ENCODE results near the gene PUS7.
"Not testable (repeated sequence)": the region's sequence is repeated elsewhere in the genome, so short reads cannot be mapped to it uniquely, and the experiment has no call there.

PUS7 gene

DNA sequence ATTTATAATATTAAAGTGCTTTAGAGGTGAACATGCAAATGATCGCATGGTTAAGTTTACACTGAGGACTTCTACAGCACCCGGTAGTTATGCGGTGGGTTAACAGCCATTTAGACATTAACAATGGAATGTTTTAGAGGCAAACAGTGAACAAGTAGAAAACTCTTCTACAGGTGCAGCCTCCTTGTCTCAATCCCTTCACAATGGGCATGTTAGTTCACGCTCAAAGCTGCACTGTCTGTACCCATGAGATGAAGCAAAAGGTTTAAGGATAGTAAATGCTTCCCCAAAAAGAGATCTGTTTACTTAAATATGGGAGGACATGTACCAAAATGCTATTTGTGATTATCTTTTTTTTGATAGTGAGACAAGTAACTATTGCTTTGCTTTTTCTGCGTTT lies 25.1 kb downstream of the PUS7 start:
- DNase-seq (ENCODE audit: low spot score): no peak

DNA sequence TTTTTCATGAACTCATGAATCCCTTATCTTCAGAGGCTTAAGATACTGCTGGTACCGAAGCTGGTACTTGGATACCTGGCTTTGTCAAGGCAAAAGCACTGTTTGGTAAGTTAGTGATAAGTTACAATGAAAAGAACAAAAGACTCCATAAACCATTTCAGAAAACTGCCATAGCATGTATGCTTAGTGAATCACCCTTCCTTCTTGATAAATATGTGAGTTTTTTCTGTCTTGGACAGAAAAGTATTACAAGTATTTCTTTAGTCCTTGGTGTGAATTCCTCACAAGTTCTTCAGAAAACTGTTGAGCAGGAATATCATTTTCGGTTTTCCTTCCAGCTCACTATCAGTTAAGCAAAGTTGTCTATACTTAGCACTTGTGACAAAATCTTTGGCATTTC lies 25.6 kb downstream of the PUS7 start:
- no peak for DNase-seq (ENCODE audit: low spot score)

DNA sequence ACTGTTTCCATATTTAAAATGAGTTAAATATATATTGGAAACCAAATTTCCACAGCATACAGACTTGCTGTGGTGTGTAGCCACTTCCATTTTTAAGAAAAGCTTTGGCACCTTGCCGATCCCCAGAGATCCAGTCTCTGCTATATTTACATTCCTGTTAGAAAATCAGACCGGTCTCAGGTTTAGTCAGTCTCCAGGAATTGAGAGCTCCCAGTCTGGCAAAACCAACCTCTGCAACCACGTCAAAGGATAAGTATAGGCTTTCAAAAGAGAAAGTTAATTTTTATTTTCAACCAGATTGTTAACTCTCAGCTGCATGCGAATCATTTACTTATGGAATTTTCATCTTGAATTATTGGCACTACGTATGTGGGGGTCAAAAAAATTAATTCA lies 28.2 kb downstream of the PUS7 start:
- DNase-seq (ENCODE audit: low spot score): no peak

DNA sequence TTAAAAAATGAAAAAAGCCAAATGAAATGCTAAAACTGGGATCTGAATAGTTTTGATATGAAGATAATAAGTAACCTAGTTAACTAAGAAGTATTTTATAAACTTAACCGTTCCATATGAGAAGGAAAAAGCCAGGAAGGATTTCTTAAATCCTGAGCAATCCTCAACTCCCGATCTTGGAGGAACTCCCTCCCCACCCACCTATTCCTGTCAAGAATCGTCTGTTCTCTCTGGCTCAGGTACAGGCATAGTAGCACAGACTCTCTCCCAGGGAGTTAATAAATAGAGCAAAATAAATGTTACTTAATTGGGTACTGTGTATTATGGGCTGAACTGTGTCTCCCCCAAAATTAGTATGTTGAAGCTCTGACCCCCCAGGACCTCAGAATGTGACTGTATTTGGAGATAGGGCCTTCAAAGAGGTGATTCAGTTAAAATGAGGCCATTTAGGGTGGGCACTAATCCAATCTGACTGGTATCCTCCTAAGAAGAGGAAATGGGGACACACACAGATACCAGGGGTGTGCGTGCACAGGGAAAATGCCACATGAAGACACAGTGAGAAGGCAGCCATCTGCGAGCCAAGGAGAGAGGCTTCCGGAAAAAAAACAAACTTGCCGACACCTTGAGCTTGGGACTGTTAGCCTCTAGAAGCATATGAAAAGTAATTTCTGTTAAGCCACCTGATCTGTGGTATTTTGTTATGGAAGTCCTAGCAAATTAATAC lies 28.7 kb downstream of the PUS7 start:
- no peak for DNase-seq (ENCODE audit: low spot score)

DNA sequence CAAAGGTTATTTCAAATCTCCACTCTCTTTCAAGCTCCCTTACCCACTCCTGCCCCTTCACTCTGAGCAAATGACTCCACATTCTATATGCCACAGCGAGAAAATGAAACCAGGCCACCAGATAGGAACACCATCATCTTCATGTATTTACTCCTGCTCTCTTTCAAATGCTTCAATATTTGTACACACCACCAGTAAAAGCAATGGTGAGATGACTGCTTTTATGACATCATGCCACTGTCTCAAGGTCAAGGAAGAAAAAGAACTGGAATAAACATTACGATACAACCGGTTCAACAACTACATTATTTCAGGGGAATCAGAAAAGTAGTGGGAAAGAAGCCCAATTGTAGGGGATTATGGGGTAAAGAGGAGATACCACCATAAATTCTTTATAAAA lies 32.7 kb downstream of the PUS7 start:
- no peak for DNase-seq (ENCODE audit: low spot score)

DNA sequence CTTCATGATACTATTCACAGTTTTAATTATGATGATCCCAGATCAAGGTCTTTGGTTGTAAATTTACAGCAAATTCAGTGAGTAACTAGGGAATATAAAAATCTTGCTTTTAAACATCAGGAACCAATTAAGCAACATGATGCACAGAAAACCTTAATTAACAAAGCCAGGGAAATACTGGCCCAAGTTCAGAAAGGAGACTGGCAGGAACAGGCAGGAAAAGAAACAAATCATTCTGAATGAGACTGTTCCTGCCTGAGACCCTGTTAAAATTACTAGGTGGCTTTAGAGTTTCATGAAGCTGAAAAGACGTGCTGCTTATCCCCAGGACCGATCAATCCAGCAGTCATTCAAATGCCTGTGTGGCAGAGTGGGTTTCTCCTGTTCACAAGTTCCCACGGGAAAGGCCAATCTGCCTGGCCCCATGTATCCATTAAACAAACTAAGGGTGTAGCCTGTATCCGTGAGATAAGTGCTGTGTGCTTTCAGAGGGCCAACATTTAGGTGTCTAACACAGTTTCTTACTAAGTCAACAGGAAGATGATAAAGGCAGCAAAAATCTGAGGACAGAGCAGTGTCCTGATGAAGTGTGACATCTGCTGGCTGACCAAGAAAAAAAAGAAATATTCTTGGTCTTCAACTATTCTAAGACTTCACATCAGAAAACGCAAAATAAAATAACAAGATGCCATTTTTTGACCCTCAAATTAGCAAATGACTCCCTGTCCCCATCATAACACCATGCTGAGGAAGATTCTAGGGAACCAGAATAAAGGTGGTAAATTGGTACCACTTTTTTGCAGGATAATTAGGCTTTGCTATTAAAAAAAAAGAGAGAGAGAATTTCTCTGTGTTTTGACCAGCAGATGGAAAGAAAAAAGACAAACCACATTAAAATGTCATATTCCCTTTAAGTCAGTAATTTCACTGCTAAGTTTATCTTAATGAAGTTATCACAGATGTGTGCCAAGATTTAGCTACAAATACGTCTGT lies 34.2 kb downstream of the PUS7 start:
- DNase-seq (ENCODE audit: low spot score): no peak

DNA sequence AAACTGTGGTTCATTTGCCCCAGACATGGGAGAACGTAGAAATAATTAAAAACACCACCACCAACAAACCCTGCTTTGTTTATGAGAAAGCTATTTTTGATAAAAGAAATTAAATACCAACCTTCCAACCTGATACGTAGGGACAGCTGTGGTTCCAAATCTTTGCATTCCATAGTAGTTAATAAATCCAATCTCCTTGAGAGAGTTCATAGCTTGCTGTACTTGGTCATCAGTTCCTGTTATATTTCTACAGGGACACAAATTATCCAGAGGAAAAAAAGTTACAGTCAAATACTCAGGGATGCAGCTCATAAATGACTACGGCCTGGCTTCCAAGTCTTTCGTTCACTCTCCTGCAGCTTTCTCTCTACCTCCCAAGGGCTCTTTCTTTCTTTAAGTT lies 41.1 kb downstream of the PUS7 start:
- no peak for DNase-seq (ENCODE audit: low spot score)

DNA sequence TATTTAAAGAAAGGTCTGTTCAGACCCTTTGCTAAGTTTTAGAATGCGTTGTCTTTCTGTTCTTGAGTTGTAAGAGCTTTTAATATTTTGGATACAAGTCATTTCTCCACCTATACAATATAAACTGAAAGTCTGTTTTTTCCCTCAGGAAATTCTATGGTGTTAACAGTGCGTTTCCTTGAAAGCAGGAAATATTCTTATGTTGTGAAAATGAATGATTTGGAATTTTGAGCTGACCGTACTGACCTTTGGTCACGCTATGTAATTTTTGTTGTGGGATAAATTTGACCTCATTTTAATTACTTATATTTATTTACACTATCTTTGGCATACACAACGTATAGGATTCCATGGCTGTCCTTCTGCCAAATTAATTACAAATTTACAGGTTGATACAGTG lies 43.5 kb downstream of the PUS7 start:
- no peak for DNase-seq (ENCODE audit: low spot score)

DNA sequence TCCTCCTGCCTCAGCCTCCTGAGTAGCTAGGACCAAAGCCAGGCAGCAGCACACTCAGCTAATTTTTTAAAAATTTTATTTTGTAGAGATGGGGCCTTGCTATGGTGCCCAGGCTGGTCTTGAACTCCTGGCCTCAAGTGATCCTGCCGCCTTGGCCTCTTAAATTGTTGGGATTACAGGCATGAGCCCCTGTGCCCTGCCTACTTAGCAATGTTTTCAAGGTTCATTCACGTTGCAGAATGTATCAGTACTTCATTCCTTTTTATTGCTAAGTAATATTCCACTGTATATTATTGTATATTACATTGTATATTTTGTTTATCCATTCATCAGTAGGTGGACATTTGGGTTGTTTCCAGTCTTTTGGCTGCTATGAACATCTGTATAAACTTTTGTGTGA lies 44.2 kb downstream of the PUS7 start:
- DNase-seq (ENCODE audit: low spot score): no peak

DNA sequence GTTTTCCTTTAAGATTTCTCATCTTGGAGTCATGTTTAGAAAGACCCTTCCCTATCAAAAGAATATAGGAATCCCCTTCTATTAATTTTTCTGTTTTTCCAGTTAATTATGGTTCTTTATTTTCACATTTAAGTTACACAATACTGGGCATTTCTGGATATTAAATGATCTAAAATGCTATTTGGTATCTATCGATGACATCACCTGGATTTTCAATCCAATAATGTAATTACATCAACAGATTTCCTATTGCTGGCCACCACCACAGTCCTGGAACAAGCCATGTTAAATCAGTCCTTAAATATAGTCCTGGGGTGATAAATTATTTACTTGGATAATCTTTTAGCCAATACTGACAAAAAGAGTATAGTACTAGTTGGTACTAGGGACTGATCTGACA lies 48.0 kb downstream of the PUS7 start:
- DNase-seq (ENCODE audit: low spot score): no peak

DNA sequence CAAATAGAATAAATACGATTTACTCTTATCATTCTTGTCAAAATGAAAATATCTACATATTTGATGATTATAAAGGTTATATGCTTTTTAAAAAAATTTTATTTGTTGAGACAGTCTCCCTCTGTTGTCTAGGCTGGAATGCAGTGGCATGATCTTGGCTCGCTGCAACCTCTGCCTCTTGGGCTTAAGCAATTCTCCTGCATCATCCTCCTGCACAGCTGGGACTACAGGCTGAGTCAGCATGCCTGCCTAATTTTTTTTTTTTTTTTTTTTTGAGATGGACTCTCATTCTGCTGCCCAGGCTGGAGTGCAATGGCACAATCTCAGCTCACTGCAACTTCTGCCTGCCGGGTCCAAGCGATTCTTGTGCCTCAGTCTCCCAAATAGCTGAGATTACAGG lies 48.9 kb downstream of the PUS7 start:
- no peak for DNase-seq (ENCODE audit: low spot score)

DNA sequence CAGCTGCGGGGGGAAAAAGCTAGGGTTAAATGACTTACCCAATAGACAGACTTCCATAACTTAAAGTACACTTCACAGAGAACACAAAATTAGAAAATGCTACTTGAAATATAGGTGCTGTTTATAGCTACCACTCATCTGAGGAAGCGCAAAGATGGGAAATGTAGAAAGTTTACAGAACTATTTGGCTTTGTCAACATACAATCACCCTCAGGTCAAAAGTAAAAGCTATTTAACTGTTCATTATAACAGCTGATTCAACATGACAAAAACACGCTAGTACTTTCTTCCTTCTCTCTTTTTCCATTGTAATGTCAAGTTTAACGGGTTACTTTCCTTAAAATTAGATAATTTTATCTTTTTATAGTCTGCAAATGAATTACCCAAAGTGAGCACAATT lies 51.2 kb downstream of the PUS7 start:
- no peak for DNase-seq (ENCODE audit: low spot score)

DNA sequence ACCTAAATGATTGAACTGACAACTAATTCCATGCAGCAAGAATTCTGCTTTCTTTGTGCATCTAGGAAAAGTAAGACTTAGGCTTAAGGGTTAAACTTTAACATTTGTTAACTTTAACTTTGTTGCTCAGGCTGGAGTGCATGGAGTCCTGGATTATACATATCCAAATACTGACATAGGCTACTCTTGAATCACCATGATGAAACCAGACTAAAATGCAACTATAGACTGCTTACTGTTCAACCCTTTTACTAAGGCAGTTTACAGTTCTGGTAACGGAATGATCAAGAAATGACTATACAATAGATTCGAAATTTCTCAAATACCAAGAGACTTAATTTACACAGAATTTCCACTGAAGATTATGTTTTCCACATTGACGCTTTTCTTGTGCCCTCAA lies 52.0 kb downstream of the PUS7 start:
- no peak for DNase-seq (ENCODE audit: low spot score)

DNA sequence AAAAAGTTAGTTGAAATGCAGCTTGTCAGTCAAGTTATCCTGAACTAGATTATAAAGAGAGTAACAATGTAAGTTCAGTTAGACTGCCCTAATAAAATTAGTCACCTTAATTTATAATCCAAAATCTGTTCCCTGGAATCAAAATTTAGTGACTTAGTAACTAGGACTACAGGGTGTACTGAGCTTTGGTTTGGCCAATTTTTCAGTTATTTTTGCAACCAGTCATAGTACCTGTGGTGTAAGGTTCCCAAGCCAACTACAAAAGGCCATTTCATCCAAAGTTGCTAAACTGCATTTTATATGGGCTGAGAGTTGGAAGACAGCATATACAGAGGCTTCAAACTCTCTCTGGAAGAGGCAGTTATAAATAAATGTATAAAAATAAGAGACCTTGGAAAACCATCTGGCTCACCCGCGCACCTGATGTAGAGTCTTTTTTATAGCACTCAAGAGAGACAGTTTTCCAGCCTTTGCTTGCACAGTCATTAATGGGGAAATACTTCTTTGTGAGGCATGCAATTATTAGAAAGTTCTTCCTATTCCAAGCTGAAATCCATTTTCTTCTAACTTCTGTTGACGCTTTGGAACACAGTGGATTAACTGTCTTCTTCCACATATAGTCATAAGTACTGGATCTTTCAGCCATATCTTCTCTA lies 59.2 kb downstream of the PUS7 start:
- no peak for DNase-seq (ENCODE audit: low spot score)

DNA sequence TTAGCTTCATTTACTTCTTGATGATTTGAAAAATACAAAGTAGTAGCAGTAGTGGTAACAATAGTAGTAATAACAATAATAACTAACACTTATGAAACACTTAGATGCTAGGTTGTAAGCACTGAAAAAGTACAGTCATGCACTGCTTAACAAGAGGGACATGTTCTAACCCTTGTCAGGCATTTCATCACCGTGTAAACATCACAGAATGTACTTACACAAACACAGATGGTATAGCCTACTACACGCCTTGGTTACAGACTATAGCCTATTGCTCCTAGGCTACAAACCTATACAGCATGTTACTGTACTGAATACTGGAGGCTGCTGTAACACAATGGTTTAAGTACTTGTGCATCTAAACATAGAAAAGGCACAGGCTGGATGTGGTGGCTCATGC lies 60.6 kb downstream of the PUS7 start:
- DNase-seq (ENCODE audit: low spot score): no peak

DNA sequence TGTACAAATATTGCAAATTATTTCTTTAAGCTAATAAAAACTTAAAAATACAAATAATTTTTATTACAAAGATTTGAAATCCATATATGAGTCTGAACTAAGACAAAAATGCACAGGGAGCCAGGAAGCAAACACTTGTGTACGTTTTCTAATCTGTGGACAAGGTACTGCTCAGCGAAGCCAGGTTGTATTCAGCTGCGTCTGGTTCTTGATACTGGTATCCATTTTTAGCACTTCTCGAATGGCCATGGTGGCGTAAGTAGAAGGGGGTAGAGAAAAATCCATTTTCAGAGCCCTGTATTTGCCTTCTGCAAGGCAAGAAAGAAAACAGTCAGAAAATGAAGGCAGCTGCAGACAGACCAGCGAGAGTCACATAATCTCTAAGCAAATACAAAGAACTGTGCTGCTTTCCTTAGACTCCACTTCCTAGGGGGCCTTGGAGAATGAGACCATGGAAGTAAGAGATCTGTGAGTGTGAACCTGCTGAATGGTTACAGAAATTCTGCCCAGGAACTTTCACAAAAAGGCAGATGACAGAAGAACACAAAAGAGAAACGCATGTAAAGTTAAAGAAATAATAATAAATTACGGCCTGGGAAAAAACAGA lies 64.3 kb downstream of the PUS7 start:
- no peak for DNase-seq (ENCODE audit: low spot score)

DNA sequence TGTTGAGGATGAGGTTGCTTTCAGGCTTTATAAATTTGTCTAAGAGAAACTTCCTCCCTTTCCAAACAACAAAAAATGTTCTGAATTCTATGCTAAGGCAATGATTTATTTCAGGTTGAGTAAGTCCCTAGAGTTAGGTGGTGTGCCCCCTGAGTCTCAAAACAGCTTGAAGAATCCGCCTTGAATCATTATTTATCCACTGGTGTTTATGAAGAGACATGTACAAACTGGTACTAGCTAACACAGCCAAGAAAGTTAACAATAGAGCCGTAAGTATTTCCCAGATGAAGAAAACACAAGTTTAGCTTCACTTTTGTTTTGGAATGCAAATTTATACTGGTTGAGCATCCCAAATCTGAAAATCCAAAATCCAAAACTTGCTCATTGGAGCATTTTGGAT lies 67.2 kb downstream of the PUS7 start:
- DNase-seq (ENCODE audit: low spot score): no peak

DNA sequence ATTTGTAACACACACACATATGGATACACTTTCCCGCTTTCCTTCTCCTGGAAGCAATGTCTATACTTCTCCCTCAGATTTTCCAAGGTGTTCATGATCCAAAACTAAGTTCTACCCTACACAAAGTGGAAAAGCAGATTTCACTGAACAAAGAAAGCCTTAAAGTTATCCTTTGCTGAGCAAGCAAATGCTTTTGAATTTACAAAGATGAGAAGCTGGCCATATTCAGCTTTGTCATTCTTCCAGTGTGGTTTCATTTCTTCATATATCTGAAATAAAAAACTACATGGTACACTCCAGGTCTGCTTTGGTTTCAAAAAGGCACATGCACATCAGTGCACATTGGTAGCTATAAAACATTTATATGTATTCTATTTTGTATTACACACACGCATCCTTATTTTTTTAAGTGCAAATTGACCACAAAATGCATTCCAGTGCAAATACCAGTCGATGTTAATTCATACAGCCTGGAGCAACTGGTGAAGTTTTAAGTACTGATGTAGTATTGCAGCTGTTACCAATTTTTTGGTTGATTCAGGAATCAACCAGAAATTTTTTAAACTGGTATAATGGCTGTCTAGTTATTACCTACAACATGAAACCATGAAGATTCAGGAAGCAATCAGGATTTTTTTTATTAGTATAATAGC lies 67.8 kb downstream of the PUS7 start:
- DNase-seq (ENCODE audit: low spot score): no peak

DNA sequence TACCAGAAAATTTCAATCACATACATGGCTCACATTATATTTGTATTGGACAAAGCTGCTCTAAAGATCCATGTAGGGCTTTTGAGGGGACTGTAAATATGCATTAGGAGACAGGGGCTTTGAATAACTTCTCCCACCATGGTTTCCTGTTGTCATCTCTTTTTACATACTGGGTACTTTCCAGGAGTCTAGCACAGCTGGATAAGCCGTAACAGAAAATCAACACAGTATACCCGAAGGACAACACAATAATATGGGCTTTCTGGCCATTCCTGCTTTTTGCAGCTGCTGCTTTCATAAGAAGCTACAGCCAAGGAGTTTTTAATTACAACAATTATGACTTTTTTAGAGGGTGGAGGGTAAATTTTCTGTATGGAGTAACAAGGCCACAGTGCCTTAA lies 70.0 kb downstream of the PUS7 start:
- no peak for DNase-seq (ENCODE audit: low spot score)

DNA sequence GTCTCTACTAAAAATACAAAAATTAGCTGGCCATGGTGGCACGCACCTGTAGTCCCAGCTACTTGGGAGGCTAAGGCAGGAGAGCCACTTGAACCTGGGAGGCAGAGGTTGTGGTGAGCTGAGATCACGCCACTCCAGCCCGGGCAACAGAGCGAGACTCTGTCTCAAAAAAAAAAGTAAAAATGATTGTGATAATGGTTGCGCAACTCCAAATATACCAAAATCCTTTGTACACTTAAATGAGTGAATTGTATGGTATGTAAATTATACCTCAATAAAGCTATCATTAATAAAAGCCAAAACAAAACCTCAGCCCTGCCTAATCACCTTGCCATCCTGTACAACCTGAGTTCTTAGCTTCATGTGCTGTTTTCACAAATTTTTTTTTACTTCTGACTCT lies 71.2 kb downstream of the PUS7 start:
- DNase-seq (ENCODE audit: low spot score): not testable (repeated sequence)

DNA sequence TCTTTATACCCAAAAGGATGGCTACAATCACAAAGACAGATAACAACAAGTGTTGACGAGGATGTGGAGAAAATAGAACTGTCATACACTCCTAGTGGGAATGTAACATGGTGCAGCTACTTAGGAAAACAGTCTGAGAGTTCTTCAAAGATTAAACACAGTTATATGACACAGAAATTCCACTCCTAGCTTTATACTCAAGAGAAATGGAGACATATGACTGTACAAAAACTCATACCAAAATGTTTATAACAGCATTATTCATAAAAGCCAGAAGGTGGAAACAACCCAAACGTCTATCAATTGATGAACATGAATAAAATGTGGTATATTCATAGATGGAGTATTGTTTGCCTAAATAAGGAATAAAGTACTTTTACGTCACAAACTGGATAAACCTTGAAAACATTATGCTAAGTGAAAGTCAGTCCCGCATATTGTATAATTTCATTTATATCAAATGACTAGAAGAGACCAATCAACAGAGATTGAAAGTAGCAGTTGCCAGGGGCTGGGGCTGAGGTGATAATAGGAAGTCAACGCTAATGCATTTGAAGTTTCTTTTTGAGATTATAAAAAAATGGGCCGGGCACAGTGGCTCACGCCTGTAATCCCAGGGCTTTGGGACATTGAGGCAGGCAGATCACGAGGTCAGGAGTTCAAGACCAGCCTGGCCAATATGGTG lies 71.8 kb downstream of the PUS7 start:
- no peak for DNase-seq (ENCODE audit: low spot score)
